GM21723 (cell line): ENCODE results near the gene HCRTR1.

Source experiments
- ATAC-seq: cut with Tn5 transposase; IDR thresholded peaks from one replicate; pipeline ENCODE4 v1.9.1; 2021; ENCODE audit warnings: mild to moderate bottlenecking, moderate library complexity; ENCODE audit not compliant: unreplicated experiment

HCRTR1 gene

DNA sequence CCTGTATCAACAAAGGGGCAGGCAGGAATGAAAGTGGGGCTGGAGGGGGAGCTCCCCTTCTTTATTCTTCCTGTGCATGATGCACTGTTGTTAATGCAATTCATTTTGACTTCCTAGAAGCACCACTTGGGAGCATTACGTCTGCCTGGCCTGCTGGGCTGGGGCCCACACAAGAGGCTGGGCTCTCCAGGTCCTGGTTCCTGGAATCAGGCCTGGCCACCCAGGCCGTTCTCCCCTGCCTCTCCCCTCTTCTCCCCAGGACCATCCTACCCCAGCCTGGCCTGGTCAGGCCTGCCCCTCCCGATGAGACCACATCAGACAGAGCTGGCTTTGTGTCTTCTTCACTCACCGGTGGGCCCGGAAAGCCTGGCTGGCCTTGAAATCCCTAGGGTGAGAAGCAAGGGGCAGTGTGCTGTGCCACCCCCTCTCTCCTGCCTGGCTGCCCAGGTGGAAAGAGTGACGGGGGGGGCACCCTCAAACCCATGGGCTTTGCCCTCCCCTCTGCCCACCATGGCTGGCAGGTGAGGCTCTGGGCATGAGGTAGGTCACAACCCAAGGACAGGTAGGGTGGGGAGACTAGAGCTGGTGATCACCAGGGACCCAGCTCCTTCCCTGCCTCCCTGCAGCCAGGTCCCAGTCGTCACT lies 47.9 kb downstream of the HCRTR1 start:
- ATAC-seq, result no peak

DNA sequence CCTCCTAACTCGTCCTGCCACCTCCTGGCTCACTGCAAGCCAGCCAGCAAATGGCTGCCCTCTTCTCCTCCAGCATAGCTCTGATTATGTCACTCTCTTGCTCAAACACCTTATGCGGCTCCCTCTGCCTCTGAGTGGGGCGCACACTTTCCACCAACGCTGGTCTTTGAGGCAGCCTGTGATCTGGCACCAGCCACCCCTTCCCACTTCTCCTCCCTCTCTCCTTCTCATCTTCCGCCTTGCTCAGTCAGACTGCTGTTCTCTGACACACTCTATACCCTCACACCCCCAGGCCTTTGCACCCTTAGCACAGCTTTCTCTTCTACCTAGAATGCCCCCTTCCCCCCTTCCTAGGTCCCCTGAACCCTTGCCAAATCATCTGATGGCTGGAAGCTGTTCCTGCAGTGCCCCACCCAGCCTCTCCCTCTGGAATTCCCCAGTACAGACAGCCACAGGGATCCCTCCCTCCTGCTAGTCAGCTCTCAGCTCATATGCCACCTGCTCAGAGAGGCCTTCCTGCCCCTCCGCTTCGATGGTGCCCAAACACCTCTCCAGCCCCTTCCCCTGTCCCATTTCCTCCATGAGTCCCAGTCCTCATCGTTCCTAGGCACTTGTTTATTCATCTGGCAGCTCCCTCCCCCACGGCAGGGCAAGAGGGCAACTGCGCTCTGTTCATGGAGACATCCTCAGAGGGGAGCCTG lies 48.9 kb downstream of the HCRTR1 start:
- ATAC-seq, result no peak

DNA sequence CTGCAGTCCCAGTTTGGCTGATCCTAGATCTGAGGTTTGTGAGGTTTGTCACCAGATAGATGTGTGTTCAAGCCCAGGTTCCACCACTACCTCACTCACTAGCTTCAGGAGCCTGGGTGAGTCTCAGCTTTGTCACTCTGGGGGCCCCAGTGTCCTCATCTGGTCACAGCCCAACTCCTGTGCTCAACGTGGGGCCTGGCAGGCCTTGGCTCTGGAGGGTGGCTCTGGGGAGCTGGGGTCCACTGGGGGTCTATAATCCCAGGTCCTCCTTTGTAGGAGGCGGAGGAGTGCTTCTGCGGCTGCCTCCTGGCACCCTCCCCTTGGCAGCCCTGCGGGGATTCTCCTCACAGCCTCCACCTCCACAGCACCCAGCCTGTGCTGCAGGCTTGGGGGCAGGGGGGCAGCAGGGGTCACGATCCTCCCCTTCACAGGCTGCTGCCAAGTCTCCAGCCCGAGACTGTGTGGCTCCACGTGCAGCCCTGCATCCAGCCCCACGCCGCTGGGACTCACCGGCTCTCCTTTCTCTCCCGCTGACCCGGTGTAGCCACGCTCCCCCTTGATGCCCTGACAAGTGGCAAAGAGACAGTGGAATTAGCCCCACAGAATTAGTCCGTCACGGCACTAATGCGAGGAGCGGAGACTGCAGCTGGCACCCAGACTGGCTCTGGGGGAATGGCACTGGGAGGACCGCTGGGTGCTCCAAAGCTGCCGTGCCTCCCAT lies 49.7 kb downstream of the HCRTR1 start:
- no peak for ATAC-seq

DNA sequence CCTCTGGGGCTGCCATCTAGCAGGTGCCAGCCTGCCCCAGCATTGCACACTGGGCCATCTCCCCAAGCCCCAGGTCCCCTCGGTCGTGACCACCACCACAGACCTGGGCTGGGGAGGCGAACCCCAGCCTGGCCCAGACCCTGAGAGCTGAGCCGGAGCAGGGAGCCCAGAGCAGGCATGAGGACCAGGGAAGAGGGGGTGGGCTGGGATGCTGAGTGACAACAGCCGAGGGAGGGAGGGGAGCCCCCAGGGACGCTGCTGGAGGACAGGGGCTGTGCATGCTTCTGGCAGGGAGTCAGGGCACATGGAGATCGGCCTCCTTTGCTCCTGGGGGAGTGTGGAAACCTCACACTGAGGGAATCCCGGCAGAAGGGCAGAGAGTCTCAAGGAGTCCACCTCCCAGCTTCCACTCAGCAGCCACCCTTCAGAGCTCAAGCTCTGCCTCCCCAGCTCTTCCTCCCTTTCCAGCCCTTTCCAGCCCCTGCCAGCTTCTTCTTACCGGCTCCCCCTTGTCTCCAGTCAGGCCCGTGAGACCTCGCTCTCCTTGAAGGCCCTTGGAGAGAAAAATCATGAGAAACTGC lies 50.9 kb downstream of the HCRTR1 start:
- ATAC-seq, result no peak

DNA sequence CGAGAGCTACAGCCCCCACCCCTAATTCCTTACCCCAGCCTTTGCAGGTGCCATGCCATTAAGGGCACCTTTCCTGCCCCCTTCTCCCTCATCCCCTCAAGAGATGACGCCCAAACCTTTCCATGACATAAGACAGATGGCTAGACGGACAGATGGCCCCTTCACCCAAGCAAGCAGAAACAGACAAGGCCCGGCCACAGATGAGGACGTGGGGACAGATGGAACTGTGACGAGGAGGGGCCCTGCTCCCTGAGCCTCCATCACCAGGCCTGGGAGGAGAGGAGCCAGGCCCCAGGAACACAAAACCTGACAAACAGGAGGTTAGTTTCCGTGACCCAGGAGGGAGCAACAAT lies 51.9 kb downstream of the HCRTR1 start:
- ATAC-seq, result no peak

DNA sequence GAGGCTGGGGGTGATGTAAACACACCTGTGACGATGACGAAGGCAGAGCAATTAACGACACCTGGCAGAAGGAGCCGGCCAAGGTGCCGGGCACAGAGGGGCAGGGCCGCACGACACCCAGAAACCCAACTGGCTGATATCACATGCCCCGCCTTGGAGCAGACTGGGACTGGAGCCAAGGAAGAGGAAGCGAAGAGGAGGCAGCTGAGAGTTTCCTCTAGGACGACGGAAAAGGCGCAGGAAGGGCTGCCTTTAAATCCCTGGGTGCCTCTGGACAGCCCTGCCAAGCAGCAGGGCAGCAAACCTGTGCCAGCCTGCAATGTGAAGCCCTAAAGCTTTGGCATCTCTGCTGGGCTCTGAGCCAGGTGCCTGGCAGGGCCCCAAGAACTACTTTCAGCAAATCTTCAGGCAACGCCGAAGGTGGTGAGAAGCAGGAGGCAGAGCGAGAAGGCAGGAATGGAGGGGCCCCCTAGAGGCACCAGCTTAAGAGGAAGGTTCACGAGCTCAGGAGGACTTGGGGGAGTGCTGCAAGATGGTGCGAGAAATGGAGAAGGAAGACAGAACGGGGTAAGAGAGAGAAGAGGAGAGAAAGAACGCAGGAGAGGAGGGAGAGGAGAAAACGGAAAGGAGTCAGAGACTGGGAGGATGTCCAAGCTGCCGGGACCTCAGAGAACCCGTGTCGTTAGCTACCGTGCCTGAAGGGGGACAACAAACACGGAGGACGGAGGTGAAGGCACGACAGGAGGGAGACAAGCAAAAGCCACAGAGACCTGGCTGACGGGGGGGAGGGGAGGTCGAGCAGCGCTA lies 52.5 kb downstream of the HCRTR1 start:
- ATAC-seq, result no peak

DNA sequence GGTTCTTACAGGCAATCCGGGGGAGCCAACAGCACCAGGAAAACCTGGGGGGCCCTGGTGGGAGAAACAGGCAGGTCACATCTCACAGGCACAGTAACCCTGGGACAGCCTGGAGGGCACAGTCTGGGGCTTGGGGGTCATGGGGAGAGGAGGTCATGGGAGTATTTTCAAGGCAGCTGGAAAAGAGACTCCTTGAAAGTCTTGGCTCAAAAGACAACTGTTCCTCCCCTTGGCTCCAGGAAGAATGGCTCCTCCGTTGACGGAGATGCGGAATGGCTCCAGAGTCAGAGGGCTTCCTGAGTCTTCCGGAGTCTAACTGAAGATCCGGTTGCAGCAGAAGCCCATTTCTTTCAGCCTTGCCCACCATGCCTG lies 53.1 kb downstream of the HCRTR1 start:
- ATAC-seq, result no peak

DNA sequence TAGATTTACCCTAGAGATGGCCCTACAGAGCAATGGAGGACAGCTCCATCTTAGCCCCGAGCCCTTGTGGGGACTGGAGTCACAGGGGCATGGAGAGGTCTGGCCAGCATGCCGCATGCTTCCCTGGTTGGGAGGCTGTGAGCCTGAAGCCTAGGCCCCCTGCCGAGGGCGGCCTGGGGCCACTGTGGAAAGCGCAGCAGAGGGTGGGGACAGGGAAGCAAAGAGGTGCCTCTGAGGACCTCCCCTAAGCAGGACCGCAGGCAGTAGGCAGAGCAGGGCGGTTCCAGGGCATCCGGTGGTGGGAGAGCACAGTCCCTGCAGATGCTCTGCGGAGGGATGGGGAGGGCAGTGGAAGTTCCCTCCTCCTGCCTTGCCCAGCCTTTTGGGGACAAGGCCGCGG lies 53.7 kb downstream of the HCRTR1 start:
- no peak for ATAC-seq

DNA sequence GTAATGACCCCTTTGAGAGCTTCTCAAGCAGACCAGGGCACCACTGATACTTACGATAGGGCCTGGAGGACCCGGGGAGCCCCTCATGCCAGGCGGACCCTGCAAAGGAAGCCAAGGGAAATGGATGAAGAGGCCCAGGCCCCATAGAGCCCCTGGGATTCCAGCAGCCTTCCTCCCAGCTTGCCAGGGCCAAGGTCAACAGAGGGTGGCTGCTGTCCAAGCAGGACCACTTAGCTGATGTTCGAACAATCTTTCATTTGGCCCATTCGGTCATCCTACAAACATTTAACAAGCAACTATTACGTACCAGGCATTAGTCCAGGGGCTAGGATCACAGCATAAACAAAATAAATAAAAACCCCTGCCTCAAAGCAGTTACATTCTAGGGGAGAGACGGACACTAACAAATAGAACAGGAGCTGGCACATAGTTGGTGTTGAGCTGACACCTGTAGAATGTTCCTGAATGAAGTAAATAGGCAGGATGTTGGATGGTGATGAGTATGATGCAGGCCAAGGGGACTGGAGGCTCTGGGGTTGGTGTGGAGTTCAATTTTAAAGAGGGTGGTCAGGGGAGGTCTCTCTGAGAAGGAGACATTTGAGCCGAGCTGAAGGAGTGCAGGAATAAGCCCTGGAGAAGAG lies 54.2 kb downstream of the HCRTR1 start:
- no peak for ATAC-seq

DNA sequence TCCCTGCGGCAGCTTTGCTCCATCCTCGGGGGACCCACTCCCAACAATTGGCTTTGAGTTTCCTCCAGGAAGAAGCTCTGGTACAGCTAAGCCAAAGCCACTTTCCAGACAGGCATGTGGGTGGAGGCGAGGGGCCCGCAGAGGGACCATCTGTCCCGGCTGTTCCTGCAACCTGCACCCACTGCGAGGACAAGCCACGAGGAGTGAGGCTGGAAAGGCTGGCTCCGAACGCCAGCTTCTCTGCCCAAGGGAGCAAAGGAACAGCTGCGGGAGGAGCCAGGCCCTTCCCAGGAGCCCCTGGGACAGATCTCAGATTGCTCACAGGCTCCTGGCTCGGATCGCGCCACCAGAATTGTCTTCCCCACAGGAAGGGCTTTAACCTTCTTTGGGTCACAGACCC lies 55.5 kb downstream of the HCRTR1 start:
- no peak for ATAC-seq

DNA sequence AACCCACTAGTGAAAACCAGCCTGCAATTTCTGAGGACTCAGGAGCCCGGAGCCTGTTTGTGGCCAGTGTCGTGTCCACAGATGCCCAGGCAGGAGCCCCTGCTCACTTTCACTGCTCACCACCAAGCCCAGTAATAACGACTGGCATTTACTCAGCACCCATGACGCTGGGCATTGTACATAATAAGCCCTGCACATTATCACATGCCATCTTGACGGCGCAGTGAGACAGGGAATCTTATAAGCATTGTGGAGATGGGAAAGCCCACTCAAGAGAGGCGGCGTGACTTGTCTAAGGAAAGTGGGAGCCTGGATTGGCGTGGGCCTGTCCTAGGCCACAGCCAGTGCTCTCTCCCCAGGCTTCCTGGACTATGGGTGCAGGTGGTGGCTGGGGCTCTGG lies 55.9 kb downstream of the HCRTR1 start:
- ATAC-seq, result no peak

DNA sequence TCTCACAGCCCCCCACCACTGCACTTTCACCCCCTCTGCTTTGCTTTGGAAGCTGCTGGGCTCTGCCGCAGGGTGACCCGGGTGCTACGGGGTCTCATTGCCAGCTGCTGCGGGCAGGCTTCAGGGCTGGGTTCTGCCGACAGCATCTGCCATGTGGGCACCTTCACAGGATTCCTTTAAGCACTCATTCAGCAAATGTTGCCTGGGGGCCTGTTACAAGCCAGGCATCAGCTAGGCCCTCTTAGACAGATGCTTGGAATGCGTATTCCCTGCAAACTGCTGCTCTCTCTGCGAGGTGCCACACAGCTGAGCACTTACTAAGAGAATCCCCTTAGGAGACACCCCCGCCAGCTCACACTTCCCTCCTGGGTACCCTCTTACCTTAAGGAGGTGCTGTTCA lies 57.1 kb downstream of the HCRTR1 start:
- ATAC-seq, result no peak

DNA sequence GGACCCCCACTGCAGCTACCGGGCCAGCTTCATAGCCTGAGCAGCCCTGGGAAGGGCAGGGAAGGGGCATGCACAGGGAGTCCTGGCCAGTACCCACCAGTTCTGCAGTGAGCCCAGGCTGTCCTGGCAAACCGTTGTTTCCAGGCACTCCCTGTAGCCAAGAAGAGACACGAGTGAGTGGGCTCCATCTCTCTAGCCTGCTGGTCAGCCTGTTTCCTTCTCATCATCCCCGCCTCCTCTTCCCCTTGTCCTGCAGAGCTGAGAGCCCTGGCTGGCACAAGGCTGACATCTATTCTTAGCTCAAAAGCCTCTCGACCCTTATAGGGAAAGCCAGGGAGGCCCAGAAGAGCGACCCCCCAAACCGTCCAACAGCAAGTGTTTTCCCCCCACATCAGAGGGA lies 57.7 kb downstream of the HCRTR1 start:
- ATAC-seq, result no peak

DNA sequence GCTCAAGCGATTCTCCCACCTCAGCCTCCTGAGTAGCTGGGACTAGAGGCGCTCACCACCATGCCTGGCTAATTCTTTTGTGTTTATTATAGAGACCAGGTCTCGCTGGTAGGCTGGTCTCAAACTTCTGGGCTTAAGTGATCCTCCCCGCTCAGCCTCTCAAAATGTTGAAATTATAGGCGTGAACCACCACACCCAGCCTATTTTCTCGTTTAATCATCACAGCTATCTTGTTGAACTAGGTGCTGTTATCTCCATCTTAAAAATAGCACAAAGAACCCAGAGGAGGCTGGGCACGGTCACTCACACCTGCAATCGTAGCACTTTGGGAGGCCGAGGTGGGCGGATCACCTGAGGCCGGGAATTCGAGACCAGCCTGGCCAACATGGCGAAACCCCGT lies 58.3 kb downstream of the HCRTR1 start:
- ATAC-seq, result no peak
